GM04503 (cell line): ENCODE measurements around the gene PSORS1C1.
"Not testable (repeated sequence)": the region's sequence is repeated elsewhere in the genome, so short reads cannot be mapped to it uniquely, and the experiment has no call there.

Source experiments
- DNase-seq: peaks from one replicate; pipeline ENCODE4 v3.0.0-alpha.2; 2012; ENCODE audit warnings: low read depth

Gene PSORS1C1

GRCh38 chr6:31158863-31159855 is 44.6 kb downstream of the PSORS1C1 start:
- DNase-seq: no peak

GRCh38 chr6:31161216-31162126 is 46.9 kb downstream of the PSORS1C1 start:
- no peak for DNase-seq

GRCh38 chr6:31162463-31163165 is 48.0 kb downstream of the PSORS1C1 start:
- DNase-seq: no peak

GRCh38 chr6:31163922-31164321 is 49.3 kb downstream of the PSORS1C1 start:
- no peak for DNase-seq

- DNase-seq: not testable (repeated sequence)
These were observed 50.0 kb downstream of the PSORS1C1 start for GRCh38 chr6:31164475-31165063.

- DNase-seq: not testable (repeated sequence)
These were observed 50.6 kb downstream of the PSORS1C1 start for GRCh38 chr6:31165064-31165832.

GRCh38 chr6:31165986-31166385 is 51.4 kb downstream of the PSORS1C1 start:
- no peak for DNase-seq

- DNase-seq: no peak
These were observed 54.0 kb downstream of the PSORS1C1 start for GRCh38 chr6:31168606-31169005.

- no peak for DNase-seq
These were observed 54.7 kb downstream of the PSORS1C1 start for GRCh38 chr6:31169123-31169857.

- not testable (repeated sequence) for DNase-seq
These were observed 55.4 kb downstream of the PSORS1C1 start for GRCh38 chr6:31169858-31170599.

- no peak for DNase-seq
These were observed 55.9 kb downstream of the PSORS1C1 start, which contains the start of gene POU5F1 for GRCh38 chr6:31170600-31170881. POU5F1 (minus strand) TSS chr6:31170682; CDS start chr6:31170620, 62 bp downstream.

GRCh38 chr6:31170987-31171671 is 56.5 kb downstream of the PSORS1C1 start:
- no peak for DNase-seq

- no peak for DNase-seq
These were observed 57.6 kb downstream of the PSORS1C1 start for GRCh38 chr6:31171931-31172905.

GRCh38 chr6:31172973-31173384 is 58.4 kb downstream of the PSORS1C1 start:
- DNase-seq: no peak

GRCh38 chr6:31173406-31173805 is 58.8 kb downstream of the PSORS1C1 start:
- DNase-seq: no peak

- DNase-seq: no peak
These were observed 59.8 kb downstream of the PSORS1C1 start for GRCh38 chr6:31174378-31174777.

GRCh38 chr6:31175971-31176370 is 61.4 kb downstream of the PSORS1C1 start:
- peak; percentile 59 for DNase-seq
